GM21423 (cell line): ENCODE data around the gene MKNK2.

Source experiments
- ATAC-seq: cut with Tn5 transposase; IDR thresholded peaks from one replicate; pipeline ENCODE4 v1.9.1; 2021; ENCODE audit warnings: mild to moderate bottlenecking, moderate library complexity; ENCODE audit not compliant: unreplicated experiment

The MKNK2 gene

DNA sequence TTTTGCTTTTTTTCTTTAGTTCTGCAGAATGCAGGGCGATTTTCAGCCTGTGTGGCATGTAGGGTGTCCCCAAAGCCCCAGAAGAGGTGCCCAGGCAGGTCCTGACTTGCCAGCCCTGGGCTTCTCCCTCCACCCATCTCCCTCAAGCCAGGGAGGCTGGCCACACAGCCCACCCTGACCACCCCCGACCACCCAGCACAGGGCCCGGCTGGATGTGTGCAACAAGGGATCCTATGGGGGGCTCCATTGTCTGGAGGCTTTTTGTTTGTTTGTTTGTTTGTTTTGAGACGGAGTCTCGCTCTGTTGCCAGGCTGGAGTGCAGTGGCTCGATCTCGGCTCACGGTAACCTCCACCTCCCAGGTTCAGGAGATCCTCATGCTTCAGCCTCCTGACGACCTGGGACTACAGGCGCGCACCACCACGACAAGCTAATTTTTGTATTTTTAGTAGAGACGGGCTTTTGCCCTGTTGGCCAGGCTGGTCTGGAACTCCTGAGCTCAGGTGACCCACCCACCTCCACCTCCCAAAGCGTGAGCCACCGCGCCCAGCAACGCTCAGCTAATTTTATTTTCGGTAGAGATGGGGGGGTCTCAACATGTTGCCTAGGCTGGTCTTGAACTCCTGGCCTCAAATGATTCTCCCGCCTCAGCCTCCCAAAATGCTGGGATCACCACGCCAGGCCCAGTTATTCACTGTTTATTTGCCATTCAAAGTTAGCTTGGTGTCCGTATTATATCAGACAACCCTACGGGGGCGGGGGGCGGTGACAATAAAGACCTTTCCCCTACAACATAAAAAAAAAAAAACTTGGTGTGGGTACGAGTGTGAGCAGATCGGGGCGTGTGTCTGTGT lies 7.8 kb upstream of the MKNK2 start:
- ATAC-seq, result no peak

DNA sequence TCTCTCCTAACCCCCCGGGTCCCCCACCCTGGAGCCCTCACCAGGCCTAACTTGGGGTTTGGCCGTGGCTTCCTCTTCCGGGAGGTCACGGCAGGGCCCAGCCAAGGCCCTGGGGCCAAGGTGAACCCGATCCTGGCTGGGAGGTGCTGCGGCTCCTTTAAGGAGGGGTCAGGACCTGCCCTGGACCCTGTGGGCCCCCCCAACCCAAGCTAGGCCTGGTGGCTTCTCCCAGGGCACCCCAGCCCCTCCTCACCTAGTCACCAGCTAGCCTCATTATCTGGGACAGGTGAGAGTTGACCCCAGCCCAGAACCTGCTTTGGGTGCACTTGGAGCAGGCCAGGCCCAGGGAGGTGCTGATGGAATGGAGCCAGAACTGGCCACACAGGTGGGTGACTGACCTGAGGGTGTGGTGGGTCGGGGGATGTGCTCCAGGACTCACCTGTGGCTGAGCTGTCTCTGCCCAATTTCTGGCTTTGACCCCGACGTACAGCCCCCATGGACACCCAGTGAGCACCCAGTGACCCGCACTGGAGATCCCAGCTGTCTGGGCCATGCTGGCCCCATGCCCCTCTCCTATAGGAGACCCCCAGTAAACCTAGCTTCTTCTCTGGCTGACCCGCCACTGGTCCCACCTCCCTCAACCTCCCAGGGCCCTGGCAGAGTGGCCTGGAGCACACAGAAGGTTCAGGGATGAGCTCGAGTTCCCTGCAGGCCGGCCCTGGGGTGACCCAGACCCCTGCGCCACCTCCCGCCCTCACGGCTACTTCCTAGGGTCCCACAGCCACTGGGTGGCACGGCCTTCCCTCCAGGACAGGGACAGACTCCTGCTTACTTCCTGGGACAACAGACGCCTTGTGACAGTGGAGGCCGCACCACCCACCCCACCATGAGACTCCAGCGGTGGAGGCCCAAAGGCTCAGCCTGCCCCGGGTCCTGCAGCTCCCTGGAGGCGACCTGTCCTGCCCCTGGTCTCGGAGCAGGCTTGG lies 6.7 kb upstream of the MKNK2 start:
- ATAC-seq, result no peak

DNA sequence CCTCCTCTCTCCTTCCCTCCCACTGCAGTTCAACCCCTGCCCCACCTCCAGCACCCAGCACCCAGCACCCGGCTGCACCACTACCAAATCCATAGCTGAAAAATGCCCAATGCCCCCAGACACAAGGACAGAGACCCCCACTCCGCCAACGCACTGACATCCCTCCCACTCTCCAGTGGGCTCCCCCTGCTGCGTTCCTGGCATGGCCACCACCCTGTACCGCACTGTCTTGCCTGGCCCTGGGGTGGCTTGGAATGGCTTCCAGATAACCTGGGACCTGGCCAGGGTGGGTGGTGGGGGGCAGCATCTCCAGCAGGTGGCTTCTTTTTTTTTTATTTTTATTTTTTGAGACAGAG lies 5.8 kb upstream of the MKNK2 start:
- ATAC-seq, result no peak

- no peak for ATAC-seq
Measured at GRCh38 chr19:2055931-2056836, 5.1 kb upstream of the MKNK2 start.

DNA sequence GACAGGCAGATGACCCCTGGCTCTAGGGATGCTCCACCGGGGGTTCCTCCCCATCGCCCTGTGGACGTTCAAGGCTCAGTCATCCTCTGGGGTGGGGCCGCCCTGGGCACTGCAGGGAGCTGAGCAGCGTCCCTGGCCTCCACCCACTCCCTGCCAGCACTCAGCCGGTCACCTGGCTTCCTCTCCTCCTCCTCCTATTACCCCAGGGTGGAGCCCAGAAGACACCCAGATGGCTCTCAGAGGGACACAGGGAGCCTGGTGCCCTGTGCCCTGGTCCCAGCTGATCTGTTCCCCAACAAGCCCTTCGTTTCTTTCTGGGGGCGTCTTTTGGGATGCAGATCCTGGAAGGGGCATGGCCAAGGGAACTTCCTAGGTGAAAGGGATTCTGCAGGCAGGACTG lies 3.7 kb upstream of the MKNK2 start:
- ATAC-seq, result no peak

DNA sequence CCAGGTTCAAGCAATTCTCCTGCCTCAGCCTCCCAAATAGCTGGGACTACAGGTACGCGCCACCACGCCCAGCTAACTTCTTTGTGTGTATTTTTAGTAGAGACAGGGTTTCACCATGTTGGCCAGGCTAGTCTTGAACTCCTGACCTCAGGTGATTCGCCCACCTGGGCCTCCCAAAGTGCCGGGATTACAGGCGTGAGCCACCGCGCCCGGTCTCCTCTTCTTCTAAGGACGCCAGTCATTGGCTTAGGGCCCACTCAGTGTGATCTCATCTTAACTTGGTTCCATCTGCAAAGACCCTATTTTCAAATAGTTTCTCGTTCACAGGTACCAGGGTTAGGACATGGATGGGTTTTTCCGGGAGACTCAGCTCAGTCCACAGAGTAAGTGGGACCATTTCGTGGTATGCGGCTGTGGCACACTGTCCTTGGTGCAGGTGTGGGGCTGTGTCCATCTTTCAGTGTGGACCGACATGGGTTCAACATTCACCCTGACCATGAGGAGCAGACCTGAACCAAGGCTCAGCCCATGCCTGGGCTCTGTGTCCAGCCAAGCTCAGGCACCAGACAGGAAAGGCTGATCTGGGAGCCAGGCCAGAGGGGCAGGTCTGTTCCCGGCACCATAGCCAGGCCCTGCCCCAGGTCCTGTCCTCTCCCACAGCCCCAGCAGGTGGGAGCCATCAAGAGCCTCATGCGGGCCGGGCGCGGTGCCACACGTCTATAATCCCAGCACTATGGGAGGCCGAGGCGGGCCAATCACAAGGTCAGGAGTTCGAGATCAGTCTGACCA lies 2.8 kb upstream of the MKNK2 start:
- ATAC-seq, result no peak

DNA sequence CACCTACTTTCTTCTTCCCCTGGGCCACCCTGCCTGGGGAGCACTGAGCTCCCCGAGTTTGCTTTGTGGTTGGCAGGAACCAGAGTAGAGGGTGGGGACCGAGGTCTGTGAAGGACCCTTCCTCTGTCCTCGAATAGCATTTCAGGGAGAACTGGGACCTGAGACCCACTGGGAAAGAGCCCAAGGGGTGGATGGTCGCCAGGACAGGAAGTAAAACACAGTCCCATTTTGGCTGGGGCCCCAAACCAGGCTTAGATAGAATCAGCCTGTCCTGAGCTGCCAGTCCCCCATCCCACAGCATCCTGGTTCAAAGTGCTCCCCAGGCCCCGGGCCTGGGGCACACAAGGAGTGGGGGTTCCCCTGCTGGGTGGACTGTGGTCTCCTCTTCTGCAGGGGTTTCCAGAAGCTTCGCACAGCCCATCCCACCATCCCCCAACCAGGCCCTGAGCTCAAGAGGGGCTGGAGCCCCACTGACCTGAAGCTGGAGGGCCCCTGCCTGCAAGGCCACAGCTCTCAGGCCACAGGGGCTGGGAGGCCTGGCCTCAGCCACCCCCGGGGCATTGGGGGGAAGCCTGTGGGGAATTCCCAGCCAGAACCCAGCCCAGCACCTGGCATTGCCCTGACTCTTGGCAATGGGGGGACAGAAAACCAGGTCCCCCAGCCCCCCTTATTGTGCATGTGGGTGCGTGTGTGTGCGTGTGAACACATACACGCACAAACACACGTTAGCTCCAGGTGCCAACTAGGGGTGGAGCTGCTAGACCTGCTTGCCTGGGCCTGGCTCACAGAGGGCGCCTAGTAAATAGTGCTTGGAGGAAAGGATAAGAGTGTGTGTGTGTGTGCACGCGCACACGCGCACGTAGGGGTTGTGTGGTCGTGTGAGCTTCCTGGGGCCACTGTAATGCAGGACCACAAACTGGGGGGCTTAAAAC lies 995 bp upstream of the MKNK2 start:
- ATAC-seq, result no peak

- peak; percentile 2 for ATAC-seq
Measured at GRCh38 chr19:2050349-2050990, 574 bp downstream of the MKNK2 start.

- ATAC-seq, result no peak
Measured at GRCh38 chr19:2049741-2050348, 1.2 kb downstream of the MKNK2 start.

DNA sequence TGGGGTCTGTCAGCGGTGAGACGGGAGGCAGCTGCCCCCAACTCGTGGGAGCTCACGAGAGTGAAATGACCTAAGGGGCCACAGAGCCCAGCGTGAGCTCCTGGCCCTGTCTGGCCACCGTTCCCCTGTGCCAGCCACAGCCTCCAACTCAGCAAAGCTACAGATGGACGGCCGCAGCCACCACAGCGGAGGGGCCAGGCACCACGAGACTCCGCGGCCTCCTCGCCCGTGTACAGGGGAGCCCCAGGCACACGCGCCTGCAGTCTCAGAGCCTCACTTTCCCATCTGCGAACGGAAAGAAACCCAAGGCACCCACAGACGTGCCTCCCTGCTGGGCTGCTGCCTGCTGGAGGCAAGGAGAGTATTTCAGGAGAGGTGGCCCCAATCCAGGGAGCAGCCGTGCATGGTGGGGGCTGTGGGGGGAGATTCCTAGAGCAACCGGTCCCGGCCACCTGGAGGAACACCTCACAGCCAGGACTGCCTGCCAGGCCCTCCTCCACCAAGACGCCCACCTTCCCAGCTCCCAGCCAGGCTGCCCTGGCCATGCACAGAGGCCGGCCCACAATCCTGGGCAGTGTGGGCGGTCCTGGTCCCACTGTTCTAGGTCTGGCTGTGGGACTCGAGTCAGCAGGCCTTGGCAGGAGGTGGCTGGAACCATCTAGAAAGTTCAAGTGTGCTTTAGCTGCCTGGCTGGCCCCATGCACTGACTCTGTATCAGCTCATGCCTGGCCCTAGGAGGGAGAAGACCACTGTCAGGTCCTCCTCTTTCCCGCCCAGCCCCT lies 1.9 kb downstream of the MKNK2 start:
- ATAC-seq, result no peak

- no peak for ATAC-seq
Measured at GRCh38 chr19:2048104-2048958, 2.7 kb downstream of the MKNK2 start.

DNA sequence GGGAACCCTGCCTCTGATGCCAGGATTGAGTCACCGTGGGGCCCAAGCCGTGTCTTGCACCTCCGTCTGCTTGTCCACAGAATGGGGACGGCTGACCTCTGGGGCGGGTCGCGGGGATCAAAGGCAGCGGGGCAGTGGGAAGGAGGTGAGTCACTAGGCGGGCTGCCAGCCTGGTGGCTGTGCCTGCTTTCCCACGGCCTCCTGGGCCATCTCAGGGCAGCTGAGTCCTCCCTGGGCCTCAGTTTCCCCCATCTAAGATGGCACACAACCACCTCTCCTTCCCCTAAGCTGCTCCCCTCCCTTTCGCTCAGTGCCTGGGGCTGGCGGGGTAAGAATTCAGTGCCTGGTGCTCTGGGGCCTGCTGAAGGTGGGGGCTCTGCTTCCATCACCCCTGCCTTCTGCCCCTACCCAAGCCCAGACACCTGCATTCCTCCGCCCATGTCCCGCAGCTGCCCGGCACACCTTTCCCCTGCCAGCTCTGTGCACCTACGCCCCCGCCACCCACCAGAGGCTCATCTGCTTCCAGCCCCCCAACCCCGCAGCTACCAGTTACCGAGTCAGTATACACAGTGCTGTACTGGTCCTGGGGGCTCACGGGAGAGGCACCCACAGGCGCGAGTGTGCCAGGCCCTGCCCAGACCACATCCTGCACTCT lies 3.5 kb downstream of the MKNK2 start:
- no peak for ATAC-seq

- no peak for ATAC-seq
Measured at GRCh38 chr19:2047076-2047448, 4.0 kb downstream of the MKNK2 start.

DNA sequence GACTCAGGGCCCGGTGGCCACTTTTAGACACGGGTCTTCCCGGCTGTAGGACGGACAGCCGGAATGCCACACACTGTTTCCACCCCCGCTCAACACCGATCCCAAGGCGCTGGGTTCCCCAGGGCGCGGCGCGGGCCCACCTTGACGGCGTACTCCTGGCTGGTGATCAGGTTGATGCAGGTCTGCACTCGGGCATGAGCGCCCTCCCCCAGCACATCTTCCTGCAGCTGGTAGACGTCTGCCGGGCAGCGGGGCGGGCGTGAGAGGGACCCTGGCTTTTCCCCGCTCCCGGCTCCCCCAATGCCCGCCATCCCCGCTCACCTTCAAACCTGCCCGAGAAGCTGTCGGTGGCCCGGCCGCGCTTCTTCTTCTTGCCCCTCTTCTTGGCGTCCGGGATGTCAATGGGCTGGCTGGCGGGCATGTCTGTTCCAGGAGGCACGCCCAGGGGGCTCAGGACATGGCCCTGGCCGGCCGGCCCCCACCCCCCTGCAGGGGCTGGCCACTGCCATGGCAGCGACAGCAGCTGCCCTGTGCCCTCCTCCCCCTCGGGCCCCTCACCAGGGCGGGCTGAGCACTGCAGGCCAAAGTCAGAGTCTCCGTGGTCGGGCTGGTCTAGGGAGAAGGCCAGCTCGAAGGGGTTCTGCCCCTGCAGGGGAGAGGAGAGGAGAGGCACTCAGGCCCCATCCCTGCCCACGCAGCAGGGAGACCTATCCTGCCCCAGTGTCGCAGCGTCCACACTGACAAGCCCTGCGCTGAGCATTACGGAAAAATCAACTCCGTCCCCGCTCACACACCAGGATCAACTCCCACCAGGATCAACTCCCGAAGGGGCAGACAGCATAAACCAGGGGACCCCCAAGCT lies 4.8 kb downstream of the MKNK2 start:
- ATAC-seq, result no peak

DNA sequence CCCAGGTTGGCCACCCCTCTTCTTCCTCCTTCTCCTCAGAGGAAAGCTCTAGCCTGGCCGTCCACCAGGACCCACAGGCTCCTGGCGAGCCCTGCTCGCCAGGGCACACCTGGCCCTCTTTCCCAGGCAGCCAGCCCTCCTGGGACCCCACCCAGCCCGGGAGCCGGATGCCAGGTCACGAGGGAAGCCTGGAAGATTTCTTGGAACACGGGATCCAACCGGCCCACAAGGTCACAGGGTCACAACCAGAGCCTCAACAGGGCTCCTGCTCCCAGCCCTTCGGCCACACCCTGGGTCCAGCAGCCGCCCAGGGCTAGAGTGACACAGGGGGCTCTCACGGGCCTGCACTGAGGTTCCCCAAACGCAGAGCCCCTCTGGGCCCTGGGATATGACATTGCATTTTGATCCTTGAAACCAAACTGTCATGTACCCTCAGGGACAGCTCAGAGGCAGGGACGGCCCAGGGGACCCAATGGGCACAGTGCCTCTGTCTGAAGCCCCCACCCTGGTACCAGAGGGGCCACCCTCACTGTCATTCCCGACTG lies 5.5 kb downstream of the MKNK2 start:
- no peak for ATAC-seq
